NCI-H460 (cell line): ENCODE data around the gene SLC25A18. TPM values are rescaled to one million over a fixed set of nuclear protein-coding genes. Genes with fewer than 3 reads are reported as not detected.
A peak's percentile ranks its signal among the peaks of the same experiment; 100 is the strongest.

Source experiments
- DNase-seq: peaks from one replicate; pipeline ENCODE4 v3.0.0-alpha.2; 2016; ENCODE audit warnings: low read depth; ENCODE audit errors: extremely low read depth
- total RNA-seq: library from RNA; depleted of rRNA; stranded (reverse); fragments of >200 nt; shearing (Covaris generic); gene quantifications from 2 replicates; pipeline ENCODE4 v1.2.3, GENCODE V29; 2014

Gene SLC25A18
- total RNA-seq, 1 experiment from 2014 or later = 0.97 TPM

DNA sequence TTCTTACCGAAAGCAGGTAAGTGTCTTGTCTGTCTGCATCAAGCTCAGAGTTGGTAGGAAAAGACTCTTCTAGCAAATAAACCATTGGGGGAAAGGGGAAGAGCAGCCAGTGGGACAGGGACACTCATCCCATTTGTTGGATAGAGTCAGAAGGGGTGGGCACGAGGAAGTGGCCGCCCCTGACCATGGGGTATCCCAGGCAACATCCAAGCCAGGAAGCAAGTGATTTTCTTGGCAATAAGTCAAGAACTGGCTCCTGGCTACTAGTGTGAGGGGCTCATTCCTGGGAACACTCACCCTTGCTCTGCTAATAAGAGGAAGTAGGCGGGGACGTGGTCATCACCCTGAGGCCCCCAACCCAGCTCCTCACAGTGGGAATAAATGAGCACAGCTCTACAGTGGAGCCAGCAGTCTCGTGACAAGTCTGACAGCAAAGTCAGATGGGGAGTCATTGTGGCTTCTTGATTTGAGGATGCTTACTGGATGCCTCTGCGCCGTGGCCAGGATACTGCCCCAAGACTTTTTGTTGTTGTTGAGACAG is 6.7 kb downstream of the SLC25A18 start:
- no peak for DNase-seq

- DNase-seq = peak; percentile 76
Measured at GRCh38 chr22:17570851-17571631, 7.7 kb downstream of the SLC25A18 start.

DNA sequence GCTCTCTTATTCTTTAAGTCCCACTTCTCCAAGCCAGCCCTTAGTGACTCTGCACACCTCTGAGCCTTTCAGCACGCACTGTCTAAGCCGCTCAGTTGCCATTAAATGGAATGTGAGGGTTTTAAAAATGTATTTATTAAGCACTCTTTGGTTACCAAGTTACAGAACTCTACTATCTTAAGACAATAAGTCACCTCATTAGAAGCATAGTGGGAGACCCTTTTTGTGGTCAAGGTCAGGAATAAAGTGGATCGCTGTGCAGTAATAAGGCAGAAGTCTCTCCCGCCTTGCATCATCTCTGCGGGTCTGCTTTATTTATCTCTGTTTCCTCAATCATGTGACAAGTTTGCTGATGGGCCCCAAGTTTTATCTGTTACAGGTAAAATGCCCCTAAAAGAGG is 11.9 kb downstream of the SLC25A18 start:
- no peak for DNase-seq

DNA sequence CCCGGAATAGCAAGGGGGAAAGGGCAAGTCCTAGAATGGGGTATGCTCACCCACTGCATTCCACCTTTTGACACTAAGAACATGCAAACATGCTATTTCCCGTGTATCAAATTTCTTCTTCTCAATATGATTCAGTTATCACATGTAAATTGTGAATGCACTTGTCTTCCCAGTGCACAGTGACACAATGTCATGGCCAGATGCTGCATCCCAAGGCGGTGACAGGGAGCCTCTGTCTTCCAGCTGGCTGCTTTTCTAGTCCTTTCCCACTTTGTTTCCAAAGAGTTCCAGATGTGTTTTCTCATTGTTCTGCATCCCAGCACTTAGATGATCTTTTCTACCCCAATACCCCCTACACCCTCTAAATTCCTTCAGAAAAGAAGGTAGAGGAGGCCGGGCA is 12.4 kb downstream of the SLC25A18 start:
- DNase-seq = no peak

DNA sequence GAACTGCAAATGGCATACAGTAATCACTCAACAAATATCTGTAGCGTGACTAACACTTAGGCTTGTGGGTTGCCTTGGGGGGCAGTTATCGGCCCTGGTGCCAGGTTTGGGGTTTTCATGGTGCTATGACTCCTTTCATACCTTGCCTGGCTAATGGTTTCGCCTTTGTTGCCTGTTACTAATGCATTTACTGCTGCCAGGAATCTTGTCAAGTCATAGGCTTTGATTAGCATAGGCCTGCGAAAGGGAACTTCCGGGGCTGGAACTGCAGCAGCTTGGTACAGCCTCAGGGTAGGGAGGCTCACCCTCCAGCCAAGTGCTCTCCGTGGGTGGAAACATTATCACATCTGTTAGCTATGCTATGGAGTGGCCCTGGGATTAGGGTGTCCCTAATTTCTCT is 13.2 kb downstream of the SLC25A18 start:
- peak; percentile 93 for DNase-seq

DNA sequence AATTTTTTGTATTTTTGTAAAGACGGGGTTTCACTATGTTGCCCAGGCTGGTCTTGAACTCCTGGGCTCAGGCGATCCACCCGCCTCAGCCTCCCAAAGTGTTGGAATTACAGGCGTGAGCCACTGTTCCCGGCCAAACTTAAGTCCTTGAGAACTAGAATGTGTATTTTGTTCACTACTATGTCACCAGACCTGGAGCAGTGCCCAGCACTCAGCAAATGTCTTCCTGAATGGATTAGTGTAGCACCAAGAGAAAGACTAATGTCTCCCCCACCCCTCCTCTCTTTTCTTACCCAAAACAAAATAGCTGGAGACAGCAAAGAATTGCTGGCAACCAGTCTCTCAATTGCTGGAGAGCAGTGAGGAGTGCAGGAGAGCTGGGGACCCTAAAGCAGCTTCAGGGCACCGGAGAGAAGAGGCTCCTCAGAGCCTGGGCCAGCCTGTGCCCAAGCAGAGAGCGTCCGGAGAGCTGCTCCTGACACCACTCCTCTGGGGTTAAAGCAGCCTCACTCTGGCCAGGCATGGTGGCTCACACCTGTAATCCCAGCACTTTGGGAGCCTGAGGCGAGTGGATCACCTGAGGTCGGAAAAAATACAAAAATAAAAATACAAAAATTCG is 14.9 kb downstream of the SLC25A18 start:
- DNase-seq = peak; percentile 60

DNA sequence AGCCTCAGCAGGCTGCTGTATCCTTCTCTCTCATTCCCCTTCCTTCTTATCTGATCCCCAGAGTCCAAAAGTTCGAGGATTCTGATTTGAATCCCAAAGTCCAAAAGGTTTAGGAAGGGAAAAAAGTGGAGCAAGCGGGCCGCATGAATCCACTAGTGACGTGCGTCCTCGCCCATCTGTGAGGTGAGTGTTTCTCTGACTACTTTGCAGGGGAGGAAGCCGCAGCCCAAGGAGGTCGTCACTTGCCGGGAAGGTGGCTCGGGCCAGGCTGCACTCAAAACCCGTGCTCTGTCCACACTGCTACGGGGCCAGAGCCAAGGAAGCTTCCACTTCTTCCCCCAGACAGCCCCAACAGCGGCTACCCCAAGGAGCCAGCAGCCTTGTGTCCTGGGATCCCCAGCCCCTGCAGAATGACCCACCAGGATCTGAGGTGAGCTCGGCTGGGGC is 16.3 kb downstream of the SLC25A18 start:
- no peak for DNase-seq

DNA sequence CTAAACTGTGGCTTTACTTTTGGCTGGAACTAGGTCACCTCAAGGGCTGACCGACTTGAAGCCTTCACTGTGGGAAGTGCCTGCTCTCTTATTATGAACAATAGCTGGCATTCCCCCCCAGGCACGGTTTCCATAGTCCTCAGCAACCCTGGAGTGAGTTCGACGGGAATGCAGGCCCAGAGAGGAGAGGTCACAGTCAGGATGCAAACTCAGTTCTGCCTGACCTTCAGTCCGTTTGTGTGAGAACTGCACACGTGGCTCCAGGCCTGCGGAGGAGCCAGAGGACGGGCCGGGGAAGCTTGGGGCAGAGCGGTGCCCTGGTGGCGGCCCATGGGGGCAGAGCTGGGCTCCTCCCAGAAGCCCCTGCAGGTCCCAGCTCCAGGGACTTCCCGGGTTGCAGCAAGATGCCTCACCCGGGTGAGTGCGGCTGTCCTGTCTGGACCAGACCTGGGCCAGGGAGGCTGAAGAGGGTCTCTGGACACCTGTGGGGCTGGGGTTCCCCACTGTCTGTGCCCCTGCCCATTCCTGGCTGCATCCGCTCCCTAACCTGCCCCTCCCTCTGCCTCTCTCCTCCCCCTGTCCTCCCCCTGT is 17.2 kb downstream of the SLC25A18 start:
- no peak for DNase-seq

- no peak for DNase-seq
Measured at GRCh38 chr22:17581056-17581455, 17.8 kb downstream of the SLC25A18 start.

DNA sequence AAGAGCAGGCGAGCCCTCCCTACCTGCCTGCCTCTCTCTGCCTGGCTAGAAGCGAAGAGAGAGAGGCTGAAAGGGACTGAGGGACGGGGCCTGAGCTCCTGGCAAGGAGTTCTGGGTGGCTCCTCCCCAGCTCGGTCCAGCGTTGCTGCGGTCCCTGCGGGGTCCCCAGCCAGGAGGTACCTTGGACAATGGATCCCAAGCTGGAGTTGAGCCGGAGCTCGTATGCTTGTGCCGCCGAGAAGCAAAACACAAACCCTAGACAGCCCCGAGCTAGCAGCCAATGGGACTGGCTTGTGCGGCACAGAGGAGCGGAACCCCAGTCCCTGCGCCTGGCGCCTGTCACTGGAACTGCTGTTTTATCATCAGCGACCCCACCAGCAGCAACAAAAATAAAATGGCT is 18.3 kb downstream of the SLC25A18 start:
- DNase-seq = no peak

- DNase-seq = no peak
Measured at GRCh38 chr22:17583151-17583550, 19.9 kb downstream of the SLC25A18 start.

DNA sequence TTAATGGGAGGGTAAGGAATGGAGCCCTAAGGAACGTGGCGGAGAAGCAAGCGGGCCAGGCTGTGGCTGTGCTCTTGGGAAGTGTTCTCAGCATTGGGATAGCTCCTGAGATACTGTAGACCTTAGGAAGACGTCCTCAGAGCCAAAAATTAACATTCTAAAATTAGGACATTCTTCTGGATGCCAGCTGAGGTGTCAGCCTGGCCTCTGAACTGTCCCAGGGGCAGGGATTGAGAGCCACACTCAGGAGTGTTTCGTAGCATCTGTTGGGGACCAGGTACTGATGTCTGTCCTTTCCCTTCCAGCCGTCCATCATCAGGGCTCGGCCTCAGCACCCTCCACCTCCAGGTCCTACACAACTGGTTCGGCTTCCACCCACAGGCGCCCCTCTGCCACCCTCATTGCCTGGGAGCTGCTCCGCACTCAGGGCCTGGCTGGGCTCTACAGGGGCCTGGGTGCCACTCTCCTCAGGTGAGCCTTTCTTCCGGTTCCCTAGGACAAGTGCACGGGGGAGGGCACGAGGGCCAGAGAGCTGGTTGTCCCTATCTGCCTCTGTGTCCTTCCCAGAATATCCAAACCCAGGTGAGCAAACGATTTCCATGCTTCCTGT is 23.6 kb downstream of the SLC25A18 start:
- no peak for DNase-seq

DNA sequence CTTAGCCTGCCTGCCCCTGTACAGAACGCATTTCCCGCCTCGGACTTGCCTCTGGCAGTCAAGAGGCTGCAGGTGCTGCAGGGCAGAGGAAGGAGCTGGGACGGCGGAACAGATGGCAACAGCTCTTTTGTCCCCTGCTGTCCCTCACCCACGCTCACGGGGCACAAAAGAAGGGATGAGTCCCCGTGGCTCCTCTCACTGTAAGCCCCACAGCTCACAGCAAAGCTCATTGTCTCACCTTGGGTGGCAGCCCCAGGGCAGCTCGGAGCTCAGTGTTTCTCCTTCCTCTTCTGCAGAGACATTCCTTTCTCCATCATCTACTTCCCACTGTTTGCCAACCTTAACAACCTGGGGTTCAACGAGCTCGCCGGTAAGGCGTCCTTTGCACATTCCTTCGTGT is 24.3 kb downstream of the SLC25A18 start:
- no peak for DNase-seq

DNA sequence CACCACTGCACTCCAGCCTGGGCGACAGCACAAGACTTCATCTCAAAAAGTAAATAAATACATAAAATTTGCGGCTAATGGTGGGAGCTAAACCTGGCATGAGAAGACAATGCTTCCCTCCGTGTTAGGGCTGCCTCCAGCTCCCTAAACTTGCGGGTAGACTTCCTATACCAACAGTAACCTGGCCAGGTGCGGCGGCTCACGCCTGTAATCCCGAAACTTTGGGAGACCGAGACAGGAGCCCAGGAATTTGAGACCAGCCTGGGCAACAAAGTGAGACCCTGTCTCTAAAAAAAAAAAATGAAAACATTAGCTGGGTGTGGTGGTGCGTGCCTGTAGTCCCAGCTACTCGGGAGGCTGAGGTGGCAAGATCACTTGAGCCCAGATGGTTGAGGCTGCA is 25.3 kb downstream of the SLC25A18 start:
- DNase-seq = no peak

DNA sequence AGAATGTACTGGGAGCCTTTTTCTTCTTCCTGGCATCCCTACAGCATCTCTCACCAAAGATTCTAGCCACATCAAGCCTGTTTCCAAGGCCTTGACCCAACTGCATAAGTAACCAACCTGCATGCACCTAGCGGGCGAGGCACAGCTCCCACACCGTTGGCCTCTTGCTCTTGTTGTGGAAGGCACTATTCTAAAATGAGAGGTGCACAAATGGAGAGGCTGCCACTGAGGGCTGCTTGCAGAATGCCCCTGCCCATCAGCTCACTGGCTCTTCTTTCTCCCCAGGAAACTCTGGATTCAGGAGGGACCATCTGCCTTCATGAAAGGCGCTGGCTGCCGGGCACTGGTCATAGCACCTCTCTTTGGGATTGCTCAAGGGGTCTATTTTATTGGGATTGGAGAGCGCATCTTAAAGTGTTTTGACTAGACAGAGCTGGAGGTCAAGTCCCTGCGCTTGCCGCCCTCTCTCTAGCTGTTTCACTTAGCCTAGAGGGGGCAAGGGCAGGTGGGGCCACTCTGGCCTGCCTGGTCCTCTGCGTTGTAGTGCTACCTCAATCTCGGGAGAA is 26.6 kb downstream of the SLC25A18 start:
- DNase-seq = no peak

- no peak for DNase-seq
Measured at GRCh38 chr22:17590586-17590985, 27.3 kb downstream of the SLC25A18 start.

- no peak for DNase-seq
Measured at GRCh38 chr22:17592201-17592600, 28.9 kb downstream of the SLC25A18 start.

DNA sequence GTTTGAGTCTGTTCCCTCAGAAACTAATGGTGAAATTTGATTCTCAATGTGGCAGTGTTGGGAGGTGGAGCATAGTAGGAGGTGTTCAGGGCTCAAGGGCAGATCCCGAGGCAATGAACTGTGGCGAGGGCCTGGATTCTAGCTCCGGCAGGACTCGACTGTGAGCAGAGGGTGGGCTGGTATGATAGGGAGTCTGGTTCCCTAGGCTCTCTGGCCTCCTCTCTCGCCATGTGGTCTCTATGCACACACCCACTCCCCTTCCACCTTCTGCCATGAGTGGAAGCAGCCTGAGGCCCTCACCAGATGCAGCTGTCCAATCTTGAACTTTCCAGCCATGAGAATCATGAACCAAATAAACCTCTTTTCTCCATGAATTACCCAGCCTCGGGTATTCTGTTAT is 32.9 kb downstream of the SLC25A18 start:
- no peak for DNase-seq

DNA sequence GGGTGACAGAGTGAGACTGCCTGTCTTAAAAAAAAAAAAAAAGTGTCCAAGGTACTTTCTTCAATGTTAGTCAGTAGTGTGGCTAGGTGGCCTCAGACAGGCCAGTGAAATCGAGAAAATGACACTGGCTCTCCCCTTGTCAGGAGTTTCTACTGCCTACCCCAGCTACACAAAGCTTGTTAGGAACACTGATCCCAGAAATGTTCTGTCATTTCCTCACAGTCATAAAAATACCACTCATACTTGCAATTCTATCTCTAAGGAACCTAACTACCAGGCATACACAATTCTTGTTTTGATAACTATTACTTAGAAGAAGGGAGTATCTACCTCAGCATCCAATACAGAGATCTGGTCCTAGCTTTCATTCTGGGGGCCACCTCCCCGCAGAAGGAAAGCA is 33.9 kb downstream of the SLC25A18 start:
- DNase-seq = no peak

GRCh38 chr22:17598318-17598717 is 35.0 kb downstream of the SLC25A18 start:
- no peak for DNase-seq

GRCh38 chr22:17601031-17601430 is 37.7 kb downstream of the SLC25A18 start:
- DNase-seq = no peak
